Left renal cortex interstitium (tissue), 4 donors: Measurements from ENCODE around the gene STAC. TPM values are rescaled to one million over a fixed set of nuclear protein-coding genes. Genes with fewer than 3 reads are reported as not detected.
"Not testable (repeated sequence)": the region's sequence is repeated elsewhere in the genome, so short reads cannot be mapped to it uniquely, and the experiment has no call there.

ENCODE experiments used
- DNase-seq, 4 donors: peaks; one replicate each; pipeline ENCODE4 v3.0.0-alpha.2; 2013; ENCODE audit warnings: low read depth in 4 of 4, low spot score in 2 of 4, missing footprints in 1 of 4
- polyA plus RNA-seq, 4 donors: library from polyadenylated mRNA; unstranded; fragments of 120-200 nt; gene quantifications; one replicate each; pipeline ENCODE4 v1.2.1, GENCODE V29; 2013; ENCODE audit not compliant: insufficient read length in 4 of 4

Gene STAC
- polyA plus RNA-seq, 4 donors: 5.3 to 11.5 (median 8.8) TPM

DNA sequence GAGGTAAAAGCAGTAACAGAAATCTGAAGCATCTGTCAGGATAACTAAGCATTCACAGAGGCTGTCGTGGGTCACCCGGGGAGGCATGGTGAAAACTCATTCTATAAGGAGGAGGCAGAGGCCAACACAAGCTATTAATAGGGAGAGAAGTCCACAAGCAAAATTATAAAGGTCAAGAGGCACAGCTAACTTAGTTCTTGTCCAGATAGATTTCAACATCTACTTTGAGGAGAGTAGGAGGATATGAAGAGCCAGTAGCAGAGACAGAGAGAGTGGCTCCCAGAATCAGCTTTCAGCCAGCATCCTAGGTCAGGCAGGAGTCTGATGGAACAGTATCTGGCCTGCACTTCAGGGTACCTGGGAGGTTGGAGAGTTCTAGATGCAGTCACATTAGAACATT lies 95.3 kb downstream of the STAC start:
- no peak for DNase-seq

GRCh38 chr3:36476286-36476942 lies 96.1 kb downstream of the STAC start:
- DNase-seq: no peak

DNA sequence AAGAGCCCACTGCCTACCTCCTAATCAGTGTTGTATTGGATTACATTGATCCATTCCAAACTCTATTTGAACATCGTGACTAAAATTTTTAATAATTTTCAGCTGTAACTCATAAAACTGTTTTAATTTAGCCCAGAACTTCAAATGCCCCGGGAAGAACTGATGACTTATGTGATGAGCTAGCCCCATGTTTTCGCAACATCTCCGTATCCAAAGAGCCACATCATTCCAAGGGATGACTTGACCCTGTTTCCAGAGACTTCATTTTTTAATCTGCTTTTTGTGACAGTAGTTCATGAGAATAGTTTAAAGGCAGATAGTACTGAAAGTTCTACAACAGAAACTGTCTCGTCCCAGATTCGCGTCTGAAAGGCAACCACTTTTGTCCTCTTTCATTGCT lies 97.4 kb downstream of the STAC start:
- DNase-seq: no peak

- no peak for DNase-seq
Measured at GRCh38 chr3:36480911-36481648, 100.8 kb downstream of the STAC start.

- DNase-seq: no peak
Measured at GRCh38 chr3:36482256-36482655, 102.0 kb downstream of the STAC start.

DNA sequence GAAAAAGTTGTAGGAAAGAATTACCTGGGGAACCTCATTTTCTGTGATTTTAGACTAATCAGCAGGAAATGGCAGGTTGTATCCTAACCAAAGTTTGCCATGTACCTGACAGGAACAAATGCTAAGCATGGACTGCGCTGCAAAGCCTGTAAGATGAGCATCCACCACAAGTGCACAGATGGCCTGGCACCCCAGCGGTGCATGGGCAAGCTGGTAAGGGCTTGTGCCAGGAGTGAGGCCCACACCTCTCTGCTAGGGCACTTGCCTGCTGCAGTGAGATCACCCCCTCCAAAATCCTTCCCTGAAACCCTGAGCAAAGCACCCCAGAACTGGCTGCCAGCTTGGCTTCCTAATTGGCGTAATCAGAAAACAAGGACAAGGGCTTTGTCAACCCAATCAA lies 102.6 kb downstream of the STAC start:
- DNase-seq: no peak

- DNase-seq: no peak
Measured at GRCh38 chr3:36483709-36484108, 103.4 kb downstream of the STAC start.

GRCh38 chr3:36484386-36484785 lies 104.1 kb downstream of the STAC start:
- no peak for DNase-seq

DNA sequence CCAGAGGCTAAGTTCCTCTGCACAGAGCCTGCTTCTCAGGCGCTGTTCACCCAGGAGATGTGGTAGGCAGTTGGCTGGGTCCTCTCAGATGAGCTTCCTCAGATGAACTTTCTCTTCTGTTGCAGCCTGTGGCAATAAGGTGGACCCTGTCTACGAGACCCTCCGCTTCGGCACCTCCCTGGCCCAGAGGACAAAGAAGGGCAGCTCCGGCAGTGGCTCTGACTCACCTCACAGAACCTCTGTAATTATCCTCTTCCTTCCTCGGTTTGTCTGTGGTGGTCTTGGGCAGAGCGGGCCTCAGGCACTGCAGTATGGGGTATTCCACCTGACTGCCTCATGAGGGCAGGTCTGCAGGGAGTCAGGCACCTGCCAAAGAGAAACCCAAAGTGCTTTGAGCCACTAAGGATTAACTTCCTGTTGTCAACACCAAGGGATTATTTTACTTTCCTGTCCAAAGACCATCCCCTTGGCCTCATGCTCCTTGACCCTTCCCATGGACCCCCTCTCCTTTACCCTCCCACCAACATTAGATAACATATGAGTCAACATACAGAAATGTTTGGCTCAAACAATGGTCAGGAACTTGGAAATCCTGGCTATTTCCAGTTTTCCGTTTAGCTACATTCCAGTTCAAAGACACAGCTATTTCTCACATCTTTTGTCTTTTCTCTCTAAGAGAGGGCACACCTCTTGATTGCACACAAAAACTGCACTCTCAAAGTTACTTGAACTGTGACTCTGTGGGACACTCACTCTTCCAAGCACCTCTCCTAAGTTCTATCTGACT lies 105.9 kb downstream of the STAC start:
- DNase-seq: no peak

DNA sequence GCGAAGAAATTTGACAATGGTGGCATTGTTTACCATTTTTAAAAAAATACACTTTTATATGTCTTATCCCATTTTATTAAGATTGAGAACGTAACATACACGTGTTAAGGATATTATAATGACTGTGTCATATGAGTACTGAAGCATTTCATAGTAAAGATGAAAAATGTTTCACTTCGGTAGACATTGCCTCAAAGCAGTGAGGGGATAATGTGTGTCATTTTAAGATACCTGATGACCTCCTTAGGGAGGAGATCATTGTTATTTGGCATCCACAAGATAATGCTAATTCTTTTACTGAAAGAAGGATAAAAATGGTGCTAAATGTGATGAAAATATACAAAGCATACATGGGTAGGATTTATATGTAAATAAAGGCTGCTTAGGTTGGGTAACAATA lies 107.3 kb downstream of the STAC start:
- no peak for DNase-seq

DNA sequence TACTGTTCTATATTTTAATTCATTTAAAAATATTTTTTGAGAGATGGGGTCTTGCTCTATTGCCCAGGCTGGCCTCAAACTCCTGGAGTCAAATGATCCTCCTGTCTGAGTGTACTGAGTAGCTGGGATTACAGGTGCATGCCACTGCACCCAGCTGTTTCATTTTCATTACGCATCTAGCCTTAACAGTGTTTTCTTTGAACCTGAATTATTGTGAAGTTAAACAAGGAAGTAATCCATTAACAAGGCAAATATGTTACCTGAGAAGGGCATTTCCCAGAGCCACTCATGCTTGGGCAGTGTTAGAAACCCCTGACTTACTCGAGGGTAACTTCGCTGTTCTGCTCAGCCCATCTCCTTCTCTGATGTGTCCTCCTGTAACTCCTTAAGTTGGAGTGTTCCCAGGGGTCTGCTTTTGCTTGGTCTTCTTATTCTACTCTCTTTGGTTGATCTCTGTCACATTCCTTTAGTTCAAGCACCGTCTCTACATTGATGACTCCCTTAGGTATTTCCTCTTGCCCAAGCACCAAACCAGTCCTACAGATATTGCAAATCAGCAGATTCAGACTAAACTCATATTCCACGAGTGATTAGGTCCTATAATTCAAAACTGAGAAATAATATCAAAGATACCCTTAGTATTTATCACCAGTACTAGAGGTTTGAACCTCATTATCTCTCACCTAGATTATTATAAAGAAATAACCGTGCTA lies 107.9 kb downstream of the STAC start:
- DNase-seq: no peak

GRCh38 chr3:36489101-36489500 lies 108.8 kb downstream of the STAC start:
- no peak for DNase-seq

DNA sequence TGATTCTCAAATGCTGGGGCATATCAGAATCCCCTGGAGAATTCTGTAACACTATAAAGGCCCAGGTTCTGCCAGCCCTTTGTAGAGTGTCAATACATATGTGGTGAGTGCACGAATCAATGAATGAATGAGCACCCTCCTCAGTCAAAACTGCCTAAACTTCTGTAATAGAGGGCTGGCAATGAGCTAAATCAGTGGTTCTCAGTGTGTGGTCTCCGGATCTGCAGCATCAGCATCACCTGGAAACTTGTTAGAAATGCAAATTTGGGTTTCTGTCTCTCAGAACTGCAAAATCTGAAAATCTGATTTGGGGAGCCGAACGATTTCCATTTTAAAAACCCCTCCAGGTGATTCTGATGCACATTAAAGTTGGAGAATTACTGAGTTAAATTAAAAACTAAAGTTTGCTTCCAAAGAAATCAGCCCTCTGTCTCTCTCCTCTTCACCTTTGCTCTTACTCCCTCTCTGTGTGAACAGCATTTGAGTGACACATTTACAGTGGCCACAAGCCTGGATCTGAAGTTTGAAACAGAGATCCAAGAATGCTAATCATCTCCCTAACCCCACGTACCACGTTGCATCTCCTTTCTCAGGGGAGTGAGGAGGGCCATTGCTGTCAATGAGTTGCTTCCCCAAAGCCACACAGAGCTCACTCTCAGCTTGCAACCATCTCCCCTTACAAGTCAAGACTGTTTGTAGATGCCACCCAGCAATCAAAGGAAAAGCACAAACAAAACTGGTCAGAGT lies 109.5 kb downstream of the STAC start:
- DNase-seq: no peak

DNA sequence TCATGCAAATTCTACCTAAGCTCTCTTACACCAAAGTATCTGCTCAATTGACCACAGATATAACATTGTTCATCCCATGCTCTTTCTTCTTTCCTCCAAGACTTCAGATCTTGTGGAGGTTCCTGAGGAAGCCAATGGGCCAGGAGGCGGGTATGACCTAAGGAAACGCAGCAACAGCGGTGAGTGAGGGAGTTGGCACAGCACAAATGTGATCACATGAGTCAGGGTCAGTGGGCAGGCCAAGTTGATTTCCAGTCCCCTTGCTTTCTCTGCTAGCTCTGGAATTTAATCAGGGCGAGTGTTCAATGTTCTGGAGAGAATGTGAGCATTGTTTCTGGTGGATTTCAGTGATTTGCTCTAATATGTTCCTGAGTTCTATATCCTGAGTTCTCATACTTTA lies 112.7 kb downstream of the STAC start:
- no peak for DNase-seq

- DNase-seq: no peak
Measured at GRCh38 chr3:36494461-36495109, 114.3 kb downstream of the STAC start.

DNA sequence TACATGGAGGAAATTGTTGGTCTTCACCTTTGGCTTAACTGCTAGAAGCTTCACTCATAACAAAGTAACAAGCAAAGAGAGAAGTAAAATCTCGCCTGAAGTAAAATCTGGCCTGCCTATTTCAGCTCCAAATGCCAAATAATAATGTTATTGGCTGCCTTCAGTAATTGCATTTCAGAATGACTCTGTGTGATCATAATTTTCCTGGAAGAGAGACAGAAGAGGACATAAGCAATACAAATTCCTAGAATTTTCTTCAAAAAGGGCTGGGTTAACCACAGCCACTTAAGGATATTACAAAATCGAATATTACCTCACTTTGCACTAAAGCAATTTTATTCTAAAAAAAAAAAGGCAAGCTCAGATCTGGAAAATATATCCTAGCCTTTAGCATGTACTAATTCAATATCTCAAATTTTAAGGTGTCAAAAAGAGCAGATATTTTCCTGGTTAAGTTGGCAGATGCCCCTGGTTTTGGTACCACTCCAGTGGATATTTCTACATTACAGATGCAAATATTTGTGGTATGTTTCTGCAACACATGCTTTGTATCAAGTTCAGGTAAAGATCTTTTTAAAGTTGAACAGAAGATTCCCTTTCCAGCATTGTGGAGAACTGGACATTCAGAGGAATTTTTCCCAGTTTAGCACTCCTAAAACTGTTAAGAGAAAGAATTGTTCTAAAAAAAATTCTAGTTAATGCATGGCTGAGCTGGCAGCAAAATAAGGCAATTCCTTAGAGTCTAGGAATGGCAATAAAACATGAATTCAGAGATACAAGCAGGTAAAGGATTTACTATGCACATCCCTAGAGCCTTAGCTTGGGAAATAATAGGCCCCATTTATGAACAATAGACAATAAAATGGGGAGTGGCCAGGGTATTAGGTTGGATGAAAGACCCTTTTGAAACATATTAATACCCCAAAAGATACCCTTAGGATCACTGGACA lies 116.7 kb downstream of the STAC start:
- DNase-seq: no peak

GRCh38 chr3:36500053-36500452 lies 119.7 kb downstream of the STAC start:
- not testable (repeated sequence) for DNase-seq

- no peak for DNase-seq
Measured at GRCh38 chr3:36501616-36502015, 121.3 kb downstream of the STAC start.

- no peak for DNase-seq
Measured at GRCh38 chr3:36505393-36505792, 125.1 kb downstream of the STAC start.
